A172 (cell line): Measurements from ENCODE around the gene ANKRD30A. TPM values are rescaled to one million over a fixed set of nuclear protein-coding genes. Genes with fewer than 3 reads are reported as not detected.
"Not testable (repeated sequence)": the region's sequence is repeated elsewhere in the genome, so short reads cannot be mapped to it uniquely, and the experiment has no call there.

Experiments used
- DNase-seq: peaks from one replicate; pipeline ENCODE4 v3.0.0-alpha.2; 2015; ENCODE audit warnings: low spot score
- total RNA-seq: library from RNA; depleted of rRNA; stranded (reverse); fragments of >200 nt; shearing (Covaris generic); gene quantifications from 2 replicates; pipeline ENCODE4 v1.2.3, GENCODE V29; 2014; rRNA removed

The ANKRD30A gene
- total RNA-seq, result not detected in 2 replicates

- no peak for DNase-seq
These were observed at the start of gene ANKRD30A for GRCh38 chr10:37125191-37125732. ANKRD30A (plus strand) TSS chr10:37125598; CDS start chr10:37125788, 190 bp downstream.

- not testable (repeated sequence) for DNase-seq
These were observed 49.3 kb upstream of the ANKRD30A start for GRCh38 chr10:37076083-37076482.

- no peak for DNase-seq
These were observed 29.4 kb upstream of the ANKRD30A start for GRCh38 chr10:37095792-37096573.

GRCh38 chr10:37101261-37101660 is 24.1 kb upstream of the ANKRD30A start:
- no peak for DNase-seq

GRCh38 chr10:37109000-37109399 is 16.4 kb upstream of the ANKRD30A start:
- DNase-seq, result no peak

GRCh38 chr10:37124532-37124931 is 866 bp upstream of the ANKRD30A start:
- no peak for DNase-seq

- no peak for DNase-seq
These were observed 523 bp downstream of the ANKRD30A start for GRCh38 chr10:37125921-37126320.

GRCh38 chr10:37146443-37146842 is 21.0 kb downstream of the ANKRD30A start:
- DNase-seq, result no peak

- DNase-seq, result not testable (repeated sequence)
These were observed 37.0 kb downstream of the ANKRD30A start for GRCh38 chr10:37162430-37162829.

GRCh38 chr10:37171945-37172344 is 46.5 kb downstream of the ANKRD30A start:
- DNase-seq, result not testable (repeated sequence)

GRCh38 chr10:37178296-37178695 is 52.9 kb downstream of the ANKRD30A start:
- DNase-seq, result not testable (repeated sequence)

GRCh38 chr10:37182719-37183118 is 57.3 kb downstream of the ANKRD30A start:
- DNase-seq, result not testable (repeated sequence)

GRCh38 chr10:37206132-37206531 is 80.7 kb downstream of the ANKRD30A start:
- no peak for DNase-seq

- no peak for DNase-seq
These were observed 95.5 kb downstream of the ANKRD30A start for GRCh38 chr10:37220866-37221265.

GRCh38 chr10:37222046-37222445 is 96.6 kb downstream of the ANKRD30A start:
- no peak for DNase-seq

- no peak for DNase-seq
These were observed 99.8 kb downstream of the ANKRD30A start for GRCh38 chr10:37225163-37225562.

GRCh38 chr10:37226524-37226923 is 101.1 kb downstream of the ANKRD30A start:
- no peak for DNase-seq

- DNase-seq, result no peak
These were observed 109.3 kb downstream of the ANKRD30A start for GRCh38 chr10:37234692-37235091.

- DNase-seq, result no peak
These were observed 110.7 kb downstream of the ANKRD30A start for GRCh38 chr10:37236093-37236492.

- DNase-seq, result no peak
These were observed 114.8 kb downstream of the ANKRD30A start for GRCh38 chr10:37240223-37240622.

- DNase-seq, result no peak
These were observed 121.2 kb downstream of the ANKRD30A start for GRCh38 chr10:37246637-37247036.

- DNase-seq, result not testable (repeated sequence)
These were observed 130.4 kb downstream of the ANKRD30A start for GRCh38 chr10:37255837-37256236.

- DNase-seq, result no peak
These were observed 137.9 kb downstream of the ANKRD30A start for GRCh38 chr10:37263304-37263703.
